Measurements from ENCODE around the gene HEMK1.

Gene HEMK1

GRCh38 chr3:50644561-50644960 lies 75.2 kb downstream of the HEMK1 start:
- TF ChIP-seq CTCF (IDR thresholded peaks at IDR 0.05; ENCODE audit: control insufficient read depth, insufficient read depth, low read depth, low read length, missing control alignments) = no peak
- no peak overlapping the region for H3K4me3 ChIP-seq (ENCODE audit: control insufficient read depth, low read depth, low read length)
- DNase-seq (ENCODE audit: low read depth) = no peak

DNA sequence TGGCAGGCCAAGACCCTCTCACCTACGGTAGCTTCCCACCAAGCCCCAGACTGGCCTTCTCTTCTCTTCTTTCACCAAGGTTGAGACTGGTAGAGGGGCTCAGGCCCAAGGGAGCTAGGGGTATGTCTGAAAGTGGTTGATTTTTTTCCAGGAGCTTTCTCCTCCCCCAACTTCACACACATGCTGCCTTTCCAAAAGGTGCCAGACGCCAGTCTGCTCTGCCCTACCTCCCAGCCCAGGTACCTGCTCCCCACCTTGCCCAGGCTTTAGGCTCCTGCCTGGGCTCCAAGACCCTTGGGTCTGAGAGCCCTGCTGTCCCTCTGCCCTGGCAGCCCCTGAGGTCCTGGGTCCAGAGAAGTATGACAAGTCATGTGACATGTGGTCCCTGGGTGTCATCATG lies 76.1 kb downstream of the HEMK1 start:
- no peak overlapping the region for H3K4me3 ChIP-seq (ENCODE audit: control insufficient read depth, low read depth, low read length)
- no peak for TF ChIP-seq CTCF (IDR thresholded peaks at IDR 0.05; ENCODE audit: control insufficient read depth, insufficient read depth, low read depth, low read length, missing control alignments)
- no peak for DNase-seq (ENCODE audit: low read depth)

Measured in AG09309 (cell line).